K562 (cell line): ENCODE measurements around the gene PNMT. TPM values are rescaled to one million over a fixed set of nuclear protein-coding genes. Genes with fewer than 3 reads are reported as not detected.

Experiments
- ATAC-seq: fragments of 200-7000 bp; cut with Tn5 transposase; 3 replicates; pipeline ENCODE4 v1.9.1; 2020; ENCODE audit warnings: moderate library complexity
- BruUV-seq: library from RNA; stranded (reverse); fragments of 400-500 nt; replicated peaks from 2 replicates; lab custom pipeline; 2021; lab: Mats Ljungman, UMichigan
- CTCF ChIA-PET: fragments of 300-600 bp; formaldehyde crosslinking; extraction: SDS; loops from one replicate; lab custom pipeline; 2021; ENCODE audit warnings: low intra/inter-chr PET ratio; lab: Yijun Ruan, JAX
- POLR2A ChIA-PET: fragments of 300-600, 350-650 bp; sonication (Branson Sonifier 250); formaldehyde crosslinking; extraction: SDS; loops from one replicate; lab custom pipeline; 2021; ENCODE audit warnings: antibody characterized with exemption, inconsistent platforms; lab: Yijun Ruan, JAX
- DNase-seq, 4 experiments: peaks; one replicate each; pipeline versions ENCODE4 v3.0.0 to v3.0.0-alpha.2; 2011 to 2018; ENCODE audit warnings: low spot score in 3 of 4, mixed read lengths in 3 of 4; ENCODE audit errors: extremely low read depth in 1 of 4
- FAIRE-seq: peaks from 2 replicates; lab custom pipeline; 2011; peaks lifted over from hg19 to GRCh38; lab: Jason Lieb, UNC
- H2AFZ ChIP-seq: 2 replicates; pipeline ENCODE4 v1.6.0; 2011; ENCODE audit warnings: low read depth, low read length, control low read depth, inconsistent platforms
- H3K27ac ChIP-seq: fragments of 200-600 bp; 3 replicates; pipeline ENCODE4 v1.8.0; 2011; ENCODE audit warnings: low read depth, mild to moderate bottlenecking, control low read depth, inconsistent platforms, low read length, moderate library complexity, mixed read lengths; ENCODE audit errors: extremely low read depth
- H3K27me3 ChIP-seq, 2 experiments: fragments of 300-600 bp in 1 of 2; 2 replicates in 1 of 2; 3 replicates in 1 of 2; pipeline versions ENCODE4 v1.6.0 to v1.8.0; 2011; ENCODE audit warnings: inconsistent platforms in 2 of 2, low read length in 2 of 2, mild to moderate bottlenecking in 1 of 2, mixed read lengths in 1 of 2, moderate library complexity in 1 of 2; ENCODE audit not compliant: control insufficient read depth in 2 of 2, insufficient read depth in 2 of 2
- H3K36me3 ChIP-seq: fragments of 300-600 bp; 3 replicates; pipeline ENCODE4 v1.8.0; 2011; ENCODE audit warnings: mild to moderate bottlenecking, low read length, inconsistent platforms; ENCODE audit not compliant: control insufficient read depth, insufficient read depth
- H3K4me1 ChIP-seq, 2 experiments: fragments of 200-600 bp in 1 of 2; replicated peaks in 1 of 2; 2 replicates in 1 of 2; 3 replicates in 1 of 2; pipeline versions ENCODE4 v1.5.1 to v1.8.0; 2011; ENCODE audit warnings: inconsistent platforms in 2 of 2, low read length in 2 of 2, mild to moderate bottlenecking in 1 of 2, mixed read lengths in 1 of 2, moderate library complexity in 1 of 2; ENCODE audit not compliant: control insufficient read depth in 2 of 2, insufficient read depth in 2 of 2
- H3K4me2 ChIP-seq: 2 replicates; pipeline ENCODE4 v1.6.1; 2011; ENCODE audit warnings: low read length, control low read depth, inconsistent platforms, mixed read lengths; ENCODE audit not compliant: insufficient read depth
- H3K4me3 ChIP-seq: fragments of 200-600 bp; sonication (generic), shearing (Covaris generic); 2 replicates; pipeline ENCODE4 v1.5.1; 2016; ENCODE audit warnings: control low read depth, inconsistent platforms
- H3K79me2 ChIP-seq: fragments of 200-600 bp; 3 replicates; pipeline ENCODE4 v1.8.0; 2011; ENCODE audit warnings: low read length, inconsistent platforms; ENCODE audit not compliant: control insufficient read depth, insufficient read depth
- H3K9ac ChIP-seq, 2 experiments: 2 replicates each; pipeline versions ENCODE4 v1.6.0 to v1.6.1; 2011; ENCODE audit warnings: low read depth in 2 of 2, low read length in 2 of 2, control low read depth in 1 of 2, inconsistent platforms in 1 of 2, mild to moderate bottlenecking in 1 of 2, mixed read lengths in 1 of 2; ENCODE audit not compliant: insufficient read depth in 1 of 2
- H3K9me1 ChIP-seq: one replicate; pipeline ENCODE4 v1.6.0; 2011; ENCODE audit warnings: inconsistent platforms, mild to moderate bottlenecking, low read length, moderate library complexity; ENCODE audit not compliant: control insufficient read depth, insufficient read depth
- H3K9me3 ChIP-seq: replicated peaks from 2 replicates; pipeline ENCODE4 v1.5.1; 2011; ENCODE audit warnings: low read depth, low read length, inconsistent platforms; ENCODE audit not compliant: control insufficient read depth, insufficient read depth
- H4K20me1 ChIP-seq: replicated peaks from 2 replicates; pipeline ENCODE4 v1.6.1; 2011; ENCODE audit warnings: low read length, inconsistent platforms, mixed read lengths; ENCODE audit not compliant: control insufficient read depth, insufficient read depth
- BRF1 ChIP-seq: IDR thresholded peaks from 3 replicates; pipeline ENCODE4 v1.6.1; 2011; ENCODE audit warnings: borderline replicate concordance, mild to moderate bottlenecking; ENCODE audit not compliant: insufficient read length; ENCODE audit errors: extremely low read depth
- CXXC5 ChIP-seq: fragments of 250-450 bp; sonication (Bioruptor Pico); IDR thresholded peaks from 2 replicates; pipeline ENCODE4 v1.8.0; 2022; ENCODE audit warnings: inconsistent platforms, mild to moderate bottlenecking, moderate library complexity
- MAFK ChIP-seq: IDR thresholded peaks from 2 replicates; pipeline ENCODE4 v1.6.1; 2011; ENCODE audit warnings: low read length, improper control_type of control experiment
- MXD1 ChIP-seq: fragments of 250-450 bp; sonication (Bioruptor Pico); IDR thresholded peaks from 2 replicates; pipeline ENCODE4 v1.8.0; 2021; ENCODE audit warnings: borderline replicate concordance, mild to moderate bottlenecking, moderate library complexity; ENCODE audit not compliant: poor library complexity, severe bottlenecking
- NR2F6 ChIP-seq: fragments of 450-650 bp; formaldehyde crosslinking; IDR thresholded peaks from 2 replicates; pipeline ENCODE4 v1.4.0; 2020; ENCODE audit warnings: mild to moderate bottlenecking
- PBX2 ChIP-seq, 2 experiments: IDR thresholded peaks in 1 of 2; conservative IDR thresholded peaks in 1 of 2; 2 replicates each; pipeline ENCODE4 v1.6.1; 2016; ENCODE audit warnings: low read depth in 2 of 2, mild to moderate bottlenecking in 1 of 2, missing compliant biosample characterization in 1 of 2, missing genetic modification characterization in 1 of 2, moderate library complexity in 1 of 2
- RHOXF2B ChIP-seq: fragments of 250-450 bp; sonication (Bioruptor Pico); conservative IDR thresholded peaks from 2 replicates; pipeline ENCODE4 v1.5.1; 2021
- TBL1XR1 ChIP-seq, 2 experiments: IDR thresholded peaks; 2 replicates each; pipeline ENCODE4 v1.6.1; 2012; ENCODE audit warnings: improper control_type of control experiment in 2 of 2, low read length in 2 of 2, mild to moderate bottlenecking in 1 of 2
- ZMIZ1 ChIP-seq, 2 experiments: fragments of 150-350 bp in 1 of 2; IDR thresholded peaks; 2 replicates each; pipeline ENCODE4 v1.6.1; 2012 to 2016; ENCODE audit warnings: low read depth in 2 of 2, low read length in 2 of 2, mild to moderate bottlenecking in 1 of 2, moderate library complexity in 1 of 2
- ZNF444 ChIP-seq: fragments of 250-450 bp; sonication (Bioruptor Pico); IDR thresholded peaks from 2 replicates; pipeline ENCODE4 v1.4.0; 2020; ENCODE audit warnings: mild to moderate bottlenecking, moderate library complexity
- WGBS: fragments of 100-300 bp; shearing (Covaris generic); methylation state at CpG from one replicate; pipeline ENCODE4 v1.1.6; 2016; ENCODE audit warnings: low coverage, mixed read lengths; ENCODE audit not compliant: insufficient coverage; ENCODE audit errors: missing lambda C conversion rate; 5-methylcytosine and 5-hydroxymethylcytosine counted together
- in situ Hi-C: fragments of 300-500 bp; cut with MboI; formaldehyde crosslinking; loops from 4 replicates; pipeline ENCODE4 v1.15.0; 2018; ENCODE audit warnings: inconsistent platforms, mixed read lengths
- intact Hi-C: fragments of 100-400 bp; cut with micrococcal nuclease; formaldehyde crosslinking; loops from 2 replicates; pipeline ENCODE4 v1.14.2; 2022
- polyA plus RNA-seq, 8 experiments: library from polyadenylated mRNA; depleted of rRNA in 4 of 8; stranded (reverse) in 5 of 8; unstranded in 3 of 8; fragments of >200 nt; fragmentation: Nextera tagmentation in 2 of 8; fragmentation: Illumina TruSeq in 1 of 8; extraction: Ambion mirVana in 2 of 8; extraction: Trizol in 1 of 8; gene quantifications; 2 replicates each; pipeline versions ENCODE4 v1.2.1 to v1.2.3, GENCODE V29; 2011 to 2014; ENCODE audit warnings: inconsistent platforms in 1 of 8, missing spikeins in 1 of 8
- total RNA-seq, 7 experiments: library from RNA; depleted of rRNA in 6 of 7; stranded (reverse); fragments of >200 nt in 6 of 7; fragmentation: Illumina TruSeq in 2 of 7; extraction: Trizol in 2 of 7; gene quantifications; 2 replicates each; pipeline versions ENCODE4 v1.2.1 to v1.2.3, GENCODE V29; 2011 to 2021; ENCODE audit warnings: low replicate concordance in 1 of 7
- TF ChIP-seq, protein P1 (sequence below): fragments of 200-800 bp; sonication (Bioruptor generic); IDR thresholded peaks from 2 replicates; pipeline ENCODE4 v1.6.1; 2017; ENCODE audit warnings: missing genetic modification characterization, missing compliant biosample characterization

PNMT gene
- total and polyA plus RNA-seq, 9 of the 15 experiments (the other 6 are each of a cell fraction or from before 2014, with no cell fraction given): 0.55 to 18.1 (median 5.8) TPM

DNA sequence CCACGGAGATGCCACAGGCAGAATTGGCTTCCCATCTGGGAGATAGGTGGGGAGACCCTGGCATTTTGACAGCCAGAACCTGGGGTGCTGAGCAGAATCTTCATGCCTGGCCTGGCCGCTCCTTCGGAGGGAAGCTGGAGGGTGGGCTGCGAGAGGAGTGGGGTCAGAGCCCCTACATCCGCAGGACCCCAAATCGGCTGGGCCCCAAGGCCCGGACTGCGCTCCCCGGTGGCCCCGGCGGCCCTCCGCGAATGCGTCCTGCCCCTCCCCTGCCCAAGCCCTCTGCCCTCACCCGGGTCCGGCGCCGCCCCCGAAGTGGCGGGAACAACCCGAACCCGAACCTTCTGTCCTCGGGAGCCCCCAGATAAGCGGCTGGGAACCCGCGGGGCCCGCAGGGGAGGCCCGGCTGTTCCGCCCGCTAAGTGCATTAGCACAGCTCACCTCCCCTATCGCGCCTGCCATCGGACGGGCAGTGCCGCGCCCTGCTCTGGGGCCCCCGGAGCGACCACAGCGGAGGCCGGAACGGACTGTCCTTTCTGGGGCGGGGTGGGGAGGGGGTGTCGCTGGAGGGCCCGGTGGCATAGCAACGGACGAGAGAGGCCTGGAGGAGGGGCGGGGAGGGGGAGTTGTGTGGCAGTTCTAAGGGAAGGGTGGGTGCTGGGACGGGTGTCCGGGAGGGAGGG, 850 bp upstream of the PNMT start:
- Histone ChIP-seq H3K27me3 (no peaks in the 10 kb centered on the region), H3K9me1 (no peaks in the 10 kb centered on the region), H3K27ac (peak overlapping the region; percentile 74), H2AFZ (peak overlapping the region; percentile 55), H3K4me3 (peak overlapping the region; percentile 51), H3K9ac (peak overlapping the region; percentile 65 to 93), H3K9me3 (no peaks in the 10 kb centered on the region), H4K20me1 (no peaks in the 10 kb centered on the region; the same call in 1 of the 2 replicates), H3K36me3 (peaks cover 11% of the 10 kb centered on the region; the same call in 1 of the 3 replicates), H3K79me2 (peaks cover 13% of the 10 kb centered on the region; the same call in 2 of the 3 replicates), H3K4me2 (peak overlapping the region; percentile 53), H3K4me1 (peaks cover 33 to 94% of the 10 kb centered on the region in 2 experiments)
- ATAC-seq (peak; percentile 81), DNase-seq (peak; percentile 92 to 93 (median 92)), FAIRE-seq (no peak)
- CTCF ChIA-PET: interaction anchor here (8.3 kb wide), 1 partner anchor 45 kb away, joined by 131 read pairs; no protein-coding TSS in a partner anchor
- in situ Hi-C loops: no loop called here
- intact Hi-C loops: no loop called here
- BruUV-seq: TSS peak; percentile 80
- POLR2A ChIA-PET: interaction anchor here (0.5 to 4.0 kb wide), 10 partner anchors 11 to 939 kb away, joined by 3 to 11 read pairs (median 4); no protein-coding TSS in a partner anchor
- WGBS: 0% methylated on average over 28 of the region's 49 CpGs
- TF ChIP-seq TBL1XR1 (IDR thresholded peaks at IDR 0.05; ENCODE audit: low read length in 2 of 2) (0 out of 4 replicates have a peak, but pooled peaks of 1 of the 2 experiments have one; percentile 72), ZNF444 (CRISPR knock-in tag) (no peak), BRF1 (no peak), NR2F6 (CRISPR knock-in tag) (no peak), MAFK (no peak), ZMIZ1 (IDR thresholded peaks at IDR 0.05; ENCODE audit: low read depth in 2 of 2, low read length in 2 of 2) (peak in 1 of 2 experiments; percentile 76; a peak in 2 of 4 replicates), PBX2 (CRISPR knock-in tag; IDR thresholded peaks at IDR 0.05; ENCODE audit: low read depth) (no peak), PBX2 (tag; conservative IDR thresholded peaks at IDR 0.05; ENCODE audit: low read depth) (no peak), RHOXF2B (CRISPR knock-in tag) (no peak), MXD1 (CRISPR knock-in tag) (no peak), CXXC5 (CRISPR knock-in tag) (peak; percentile 89)
- TF ChIP-seq, protein P1, sequence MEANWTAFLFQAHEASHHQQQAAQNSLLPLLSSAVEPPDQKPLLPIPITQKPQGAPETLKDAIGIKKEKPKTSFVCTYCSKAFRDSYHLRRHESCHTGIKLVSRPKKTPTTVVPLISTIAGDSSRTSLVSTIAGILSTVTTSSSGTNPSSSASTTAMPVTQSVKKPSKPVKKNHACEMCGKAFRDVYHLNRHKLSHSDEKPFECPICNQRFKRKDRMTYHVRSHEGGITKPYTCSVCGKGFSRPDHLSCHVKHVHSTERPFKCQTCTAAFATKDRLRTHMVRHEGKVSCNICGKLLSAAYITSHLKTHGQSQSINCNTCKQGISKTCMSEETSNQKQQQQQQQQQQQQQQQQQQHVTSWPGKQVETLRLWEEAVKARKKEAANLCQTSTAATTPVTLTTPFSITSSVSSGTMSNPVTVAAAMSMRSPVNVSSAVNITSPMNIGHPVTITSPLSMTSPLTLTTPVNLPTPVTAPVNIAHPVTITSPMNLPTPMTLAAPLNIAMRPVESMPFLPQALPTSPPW (CRISPR knock-in tag): peak; percentile 94
